ENCODE results near the gene CTDSP2.
"Not testable (repeated sequence)": the region's sequence is repeated elsewhere in the genome, so short reads cannot be mapped to it uniquely, and the experiment has no call there.

CTDSP2 gene

DNA sequence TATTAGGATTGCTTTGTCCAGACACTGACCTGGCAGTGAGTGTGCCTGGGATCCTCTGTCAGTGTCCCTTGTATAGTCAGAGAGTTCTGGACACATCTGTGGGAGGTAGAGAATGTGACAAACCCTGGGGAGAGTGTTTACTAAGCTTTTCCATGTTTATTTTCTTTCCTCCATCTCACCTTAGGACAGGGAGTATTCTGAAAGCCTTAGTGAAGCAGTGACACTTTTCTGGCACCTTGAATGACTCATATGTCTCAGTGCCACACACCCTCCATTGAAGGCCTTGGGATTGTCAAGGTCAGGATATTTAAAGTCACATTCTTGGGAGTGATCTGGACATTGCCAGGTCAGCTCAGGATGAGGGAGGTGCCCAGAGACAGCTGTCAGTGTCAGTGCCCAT is 34.9 kb upstream of the CTDSP2 start:
- no peak for DNase-seq

DNA sequence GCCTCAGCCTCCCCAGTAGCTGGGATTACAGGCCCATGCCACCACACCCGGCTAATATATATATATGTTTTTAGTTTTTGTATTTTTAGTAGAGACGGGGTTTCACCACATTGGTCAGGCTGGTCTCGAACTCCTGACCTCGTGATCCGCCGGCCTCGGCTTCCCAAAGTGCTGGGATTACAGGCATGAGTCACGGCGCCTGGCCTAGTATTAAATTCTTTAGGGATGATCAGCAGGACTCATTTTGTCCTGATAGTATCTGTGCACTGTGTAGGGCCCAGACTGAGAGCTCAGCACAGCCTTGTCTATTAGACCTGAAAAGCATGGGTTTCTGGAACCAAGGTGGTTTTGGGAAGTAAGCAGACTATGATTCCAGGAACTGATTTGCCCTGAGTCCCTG is 34.5 kb upstream of the CTDSP2 start:
- DNase-seq: not testable (repeated sequence)

- DNase-seq: no peak
Measured at GRCh38 chr12:57877876-57878275, 31.3 kb upstream of the CTDSP2 start.

GRCh38 chr12:57875753-57876547 is 29.4 kb upstream of the CTDSP2 start:
- DNase-seq: no peak

DNA sequence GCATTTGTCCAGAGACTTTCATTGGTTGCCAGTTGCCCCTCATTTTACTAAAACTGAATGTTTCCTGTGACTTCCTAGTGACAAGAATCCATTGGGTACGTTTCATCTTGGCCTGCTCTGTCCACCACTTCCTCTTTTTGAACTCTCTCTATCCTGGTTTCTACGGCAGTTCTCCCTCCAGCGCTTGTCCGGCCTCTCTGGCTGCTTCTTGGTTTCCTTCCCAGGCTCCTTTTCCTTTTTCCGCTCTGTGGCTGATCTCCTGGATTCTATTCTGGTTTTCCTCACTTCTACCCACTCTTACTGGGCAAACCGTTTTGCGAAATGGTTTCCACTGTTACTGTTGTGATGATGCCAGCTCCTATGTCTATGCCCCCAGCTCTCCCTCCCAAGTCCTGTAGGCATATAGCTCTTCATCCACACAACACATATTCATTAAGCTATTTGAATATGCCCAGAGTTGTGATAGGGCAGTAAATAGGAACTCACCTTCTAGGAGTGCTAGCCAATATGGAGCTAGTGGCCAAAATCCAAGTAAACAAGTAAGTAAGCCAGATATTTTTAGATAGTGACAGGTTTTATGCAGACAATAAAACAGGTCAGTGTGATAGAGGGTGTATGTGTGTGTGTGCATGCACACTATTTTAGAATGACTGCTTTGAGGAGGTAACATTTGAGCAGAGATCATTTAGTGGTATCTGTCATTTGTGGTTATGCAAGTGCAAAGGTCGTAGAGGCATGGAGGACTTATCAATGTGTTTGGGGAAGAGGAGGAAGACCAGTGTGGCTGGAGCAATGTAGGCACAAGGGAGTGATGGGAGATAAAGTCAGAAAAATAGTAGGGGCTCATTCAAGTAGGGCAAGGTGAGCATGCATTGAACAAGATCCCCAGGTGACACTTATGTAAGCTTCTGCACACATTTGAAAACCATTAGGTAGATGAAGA is 27.9 kb upstream of the CTDSP2 start:
- DNase-seq: no peak

DNA sequence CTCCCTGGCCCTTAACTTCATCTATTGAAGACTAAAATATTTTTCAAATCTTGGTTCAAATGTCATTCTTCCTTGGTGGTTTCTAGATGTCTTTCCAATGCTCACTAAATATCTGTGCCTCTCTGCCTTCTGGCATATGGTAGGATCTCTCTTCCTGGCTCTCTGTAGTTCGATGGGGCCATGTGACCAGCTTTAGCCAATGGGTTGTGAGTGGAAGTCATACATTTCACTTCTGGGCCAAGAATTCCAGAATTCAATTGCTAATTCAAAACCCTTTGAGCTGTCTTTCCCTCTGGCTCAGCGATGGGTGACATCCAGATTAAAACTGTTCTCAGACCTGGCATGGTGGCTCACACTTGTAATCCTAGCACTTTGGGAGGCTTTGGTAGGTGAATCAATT is 25.8 kb upstream of the CTDSP2 start:
- DNase-seq: no peak

GRCh38 chr12:57869927-57870318 is 23.4 kb upstream of the CTDSP2 start:
- no peak for DNase-seq

- no peak for DNase-seq
Measured at GRCh38 chr12:57869298-57869926, 22.9 kb upstream of the CTDSP2 start.

- DNase-seq: peak; percentile 82
Measured at GRCh38 chr12:57868851-57869268, 22.3 kb upstream of the CTDSP2 start.

GRCh38 chr12:57868221-57868620 is 21.7 kb upstream of the CTDSP2 start:
- DNase-seq: no peak

GRCh38 chr12:57866308-57867019 is 19.9 kb upstream of the CTDSP2 start:
- DNase-seq: no peak

- peak; percentile 17 for DNase-seq
Measured at GRCh38 chr12:57865084-57865751, 18.7 kb upstream of the CTDSP2 start.

DNA sequence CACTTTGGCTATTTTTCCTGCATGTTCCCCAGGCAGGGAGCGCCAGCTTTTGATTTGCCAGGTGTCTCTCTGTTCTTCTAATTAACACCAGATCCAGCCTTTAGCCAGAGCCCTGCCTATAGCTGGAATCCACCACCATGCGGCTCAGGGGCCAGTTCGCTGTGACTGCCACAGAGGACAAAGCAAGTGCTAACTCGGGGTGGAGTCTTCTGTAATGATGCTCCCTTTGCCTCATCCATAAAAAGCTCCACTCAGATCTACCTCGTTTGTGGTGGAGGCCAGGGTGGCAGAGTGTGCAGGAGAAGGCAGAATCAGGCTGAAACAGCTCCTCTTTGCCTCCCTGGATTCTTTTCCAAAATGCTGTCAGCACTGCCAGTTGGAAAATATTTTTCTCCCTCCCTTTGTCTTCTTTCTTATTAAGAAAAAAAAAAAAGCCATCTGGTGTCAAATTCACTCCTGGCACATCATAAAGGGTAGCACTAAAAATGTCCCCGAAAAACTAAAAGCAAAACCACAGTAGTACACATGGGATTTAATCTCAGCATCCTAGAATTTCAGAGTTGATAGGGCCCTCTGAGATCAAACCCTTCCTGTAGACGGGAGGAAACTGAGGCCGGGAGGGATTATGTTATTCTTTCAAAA is 18.0 kb upstream of the CTDSP2 start:
- DNase-seq: no peak

DNA sequence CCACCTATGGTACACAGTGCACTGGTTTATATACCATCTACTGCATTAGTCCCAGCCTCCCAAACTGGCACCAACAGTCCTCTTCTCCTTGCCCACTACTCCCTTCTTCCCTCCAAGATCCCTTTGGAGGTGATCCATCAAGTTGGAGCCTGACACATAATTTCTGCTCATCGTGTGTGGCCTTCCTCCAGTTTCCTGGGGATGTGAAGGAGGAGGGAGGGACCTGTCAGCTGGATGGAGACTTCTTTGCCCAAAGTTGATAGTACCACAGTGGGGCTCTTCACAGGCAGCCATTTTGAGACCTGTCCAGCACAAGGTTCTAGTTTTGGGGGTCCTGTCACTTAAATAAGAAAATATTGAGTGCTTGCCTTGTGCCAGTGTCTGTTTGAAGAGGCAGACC is 17.1 kb upstream of the CTDSP2 start:
- no peak for DNase-seq

- DNase-seq: no peak
Measured at GRCh38 chr12:57861967-57862366, 15.4 kb upstream of the CTDSP2 start.

GRCh38 chr12:57860883-57861282 is 14.4 kb upstream of the CTDSP2 start:
- not testable (repeated sequence) for DNase-seq

GRCh38 chr12:57859121-57859520 is 12.6 kb upstream of the CTDSP2 start:
- DNase-seq: no peak

- DNase-seq: not testable (repeated sequence)
Measured at GRCh38 chr12:57858123-57858522, 11.6 kb upstream of the CTDSP2 start.

DNA sequence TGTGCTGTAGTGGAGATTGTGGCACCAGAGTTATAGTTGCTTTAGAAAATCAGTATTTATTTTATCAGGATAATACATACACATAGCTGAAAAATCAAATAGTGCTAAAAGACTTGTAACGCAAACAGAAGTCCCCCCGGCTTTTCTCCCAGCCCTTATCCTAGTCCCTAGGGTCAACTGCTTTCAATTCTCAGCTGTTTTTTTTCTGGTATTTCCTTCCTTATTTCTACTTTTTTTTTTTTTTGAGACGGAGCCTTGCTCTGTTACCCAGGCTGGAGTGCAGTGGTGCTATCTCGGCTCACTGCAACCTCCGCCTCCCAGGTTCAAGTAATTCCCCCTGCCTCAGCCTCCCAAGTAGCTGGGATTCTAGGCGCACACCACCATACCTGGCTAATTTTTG is 8.4 kb upstream of the CTDSP2 start:
- DNase-seq: no peak

- no peak for DNase-seq
Measured at GRCh38 chr12:57853864-57854556, 7.5 kb upstream of the CTDSP2 start.
